D721Med (cell line): ENCODE measurements around the gene SCRN2.

ENCODE experiments used
- DNase-seq: peaks from one replicate; pipeline ENCODE4 v3.0.0; 2011; ENCODE audit warnings: low spot score; ENCODE audit not compliant: insufficient read length
- FAIRE-seq: peaks from 2 replicates; lab custom pipeline; 2011; peaks lifted over from hg19 to GRCh38; lab: Jason Lieb, UNC
- TF ChIP-seq, protein P1 (sequence below): IDR thresholded peaks from 2 replicates; pipeline ENCODE4 v1.5.1; 2012; ENCODE audit warnings: mild to moderate bottlenecking, control low read depth; ENCODE audit not compliant: insufficient read depth; ENCODE audit errors: missing control alignments

Gene SCRN2

DNA sequence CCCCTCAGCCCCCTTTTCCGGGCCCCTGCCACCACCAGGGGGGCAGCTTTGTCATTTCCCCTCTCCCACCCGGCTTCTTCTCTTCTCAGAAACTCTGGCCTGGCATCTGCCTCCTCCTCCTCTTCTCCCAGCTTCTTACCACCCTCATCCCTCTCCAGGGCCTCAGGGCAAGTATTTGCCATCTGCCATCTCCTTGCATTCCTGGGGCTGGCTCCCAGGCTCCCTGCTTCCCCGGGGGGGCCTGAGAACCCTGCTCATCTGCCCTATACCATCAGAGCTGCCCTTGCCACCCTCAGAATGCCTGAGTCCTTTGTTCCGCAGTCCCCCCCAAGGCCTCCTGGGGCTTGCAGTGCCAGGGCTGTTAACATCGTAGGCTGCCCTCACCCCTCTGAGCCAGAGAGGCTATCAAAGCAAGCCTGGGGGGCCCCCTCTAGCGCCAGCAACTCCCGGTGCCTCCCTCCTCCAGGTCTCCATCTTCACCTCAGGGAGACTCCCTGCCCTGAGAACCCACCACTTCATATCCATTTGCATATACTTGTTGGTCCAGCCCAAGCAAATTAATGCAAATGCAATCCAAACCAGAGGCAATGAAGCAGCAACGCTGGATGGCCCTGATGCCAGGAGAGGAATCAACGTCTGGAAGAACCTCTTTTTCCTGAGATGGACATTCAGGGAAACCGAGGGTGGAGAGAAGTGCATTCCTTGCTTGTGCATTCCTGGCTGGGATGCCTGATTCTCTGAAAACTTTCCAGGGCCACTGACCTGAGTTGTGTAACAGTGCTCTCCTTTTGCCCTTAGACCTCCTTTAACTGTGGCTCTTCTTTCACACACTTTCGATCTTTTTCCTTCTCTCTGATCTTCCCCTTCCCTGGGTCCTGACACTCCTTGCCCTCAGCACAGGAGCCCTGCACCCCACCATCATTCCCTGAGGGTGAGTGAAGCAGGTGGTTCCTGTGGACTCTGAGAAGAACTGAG is 34.2 kb upstream of the SCRN2 start:
- FAIRE-seq = no peak
- TF ChIP-seq, protein P1, sequence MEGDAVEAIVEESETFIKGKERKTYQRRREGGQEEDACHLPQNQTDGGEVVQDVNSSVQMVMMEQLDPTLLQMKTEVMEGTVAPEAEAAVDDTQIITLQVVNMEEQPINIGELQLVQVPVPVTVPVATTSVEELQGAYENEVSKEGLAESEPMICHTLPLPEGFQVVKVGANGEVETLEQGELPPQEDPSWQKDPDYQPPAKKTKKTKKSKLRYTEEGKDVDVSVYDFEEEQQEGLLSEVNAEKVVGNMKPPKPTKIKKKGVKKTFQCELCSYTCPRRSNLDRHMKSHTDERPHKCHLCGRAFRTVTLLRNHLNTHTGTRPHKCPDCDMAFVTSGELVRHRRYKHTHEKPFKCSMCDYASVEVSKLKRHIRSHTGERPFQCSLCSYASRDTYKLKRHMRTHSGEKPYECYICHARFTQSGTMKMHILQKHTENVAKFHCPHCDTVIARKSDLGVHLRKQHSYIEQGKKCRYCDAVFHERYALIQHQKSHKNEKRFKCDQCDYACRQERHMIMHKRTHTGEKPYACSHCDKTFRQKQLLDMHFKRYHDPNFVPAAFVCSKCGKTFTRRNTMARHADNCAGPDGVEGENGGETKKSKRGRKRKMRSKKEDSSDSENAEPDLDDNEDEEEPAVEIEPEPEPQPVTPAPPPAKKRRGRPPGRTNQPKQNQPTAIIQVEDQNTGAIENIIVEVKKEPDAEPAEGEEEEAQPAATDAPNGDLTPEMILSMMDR = no peak
- no peak for DNase-seq

DNA sequence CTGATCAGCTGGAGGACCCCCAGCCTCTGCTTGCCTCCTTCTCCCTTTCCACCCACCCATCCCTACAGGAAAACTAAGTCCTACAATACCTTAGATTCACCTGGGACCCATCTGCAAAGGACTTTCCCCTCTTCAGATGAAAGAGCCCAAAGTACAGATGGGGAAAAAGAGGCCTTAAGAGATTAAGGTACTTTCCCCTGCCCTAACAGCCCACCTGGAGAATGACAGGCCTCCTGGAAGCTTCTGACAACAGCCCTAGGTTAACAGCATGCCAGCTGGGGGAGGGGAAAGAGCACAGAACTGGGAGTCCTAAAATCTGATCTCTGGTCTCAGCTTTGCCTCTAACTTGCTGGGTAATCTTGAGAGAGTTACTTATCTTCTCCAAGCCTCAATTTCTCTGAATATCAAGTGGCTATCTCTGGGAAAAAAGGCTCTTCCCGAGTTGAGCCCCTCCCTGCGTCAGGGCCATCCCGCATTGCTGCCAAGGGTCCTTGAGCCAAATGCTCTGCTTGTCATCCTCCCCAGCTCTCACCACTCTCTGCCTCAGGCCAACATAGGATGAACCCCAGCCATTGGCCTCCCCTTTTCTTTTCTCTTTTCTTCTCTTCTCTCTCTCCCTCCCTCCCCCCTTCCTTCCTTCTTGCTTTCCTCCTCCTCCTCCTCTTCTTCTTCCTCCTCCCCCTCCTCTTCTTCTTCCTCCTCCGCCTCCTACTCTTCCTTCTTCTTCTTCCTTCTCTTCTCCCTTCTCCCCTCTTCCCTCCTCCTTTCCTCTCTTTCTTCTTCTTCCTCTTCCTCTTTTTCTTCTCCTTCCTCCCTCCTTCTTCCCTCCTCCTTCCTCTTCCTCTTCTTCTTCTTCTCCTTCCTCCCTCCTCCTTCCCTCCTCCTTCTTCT is 32.4 kb upstream of the SCRN2 start:
- TF ChIP-seq, protein P1 = no peak
- FAIRE-seq = no peak
- DNase-seq = no peak

DNA sequence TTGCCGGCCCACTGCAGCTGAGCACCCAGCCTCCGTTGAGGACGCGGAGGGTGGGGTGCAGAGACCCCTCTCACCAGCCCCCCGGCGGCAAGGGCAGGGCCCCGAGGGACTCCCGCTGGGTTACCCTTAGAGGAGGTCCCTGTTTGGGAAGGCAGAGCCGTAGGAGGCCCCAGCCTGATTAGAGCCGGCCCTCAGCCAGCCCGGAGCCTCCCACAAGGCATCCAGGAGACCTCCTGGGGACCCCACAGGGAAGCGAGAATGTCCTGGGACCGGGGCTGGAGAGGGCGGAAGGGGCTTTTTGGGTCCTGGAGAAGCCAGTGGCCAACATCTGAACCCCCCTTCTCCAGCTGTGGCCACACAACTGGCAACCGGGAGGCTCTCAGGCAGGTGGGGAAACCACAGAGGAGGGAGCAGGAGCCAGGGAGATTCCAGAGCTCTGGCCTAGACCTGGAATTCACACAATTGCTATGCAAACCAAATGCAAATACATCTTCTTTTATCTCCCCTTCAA is 31.6 kb upstream of the SCRN2 start:
- DNase-seq = no peak
- no peak for FAIRE-seq
- TF ChIP-seq, protein P1 = no peak

DNA sequence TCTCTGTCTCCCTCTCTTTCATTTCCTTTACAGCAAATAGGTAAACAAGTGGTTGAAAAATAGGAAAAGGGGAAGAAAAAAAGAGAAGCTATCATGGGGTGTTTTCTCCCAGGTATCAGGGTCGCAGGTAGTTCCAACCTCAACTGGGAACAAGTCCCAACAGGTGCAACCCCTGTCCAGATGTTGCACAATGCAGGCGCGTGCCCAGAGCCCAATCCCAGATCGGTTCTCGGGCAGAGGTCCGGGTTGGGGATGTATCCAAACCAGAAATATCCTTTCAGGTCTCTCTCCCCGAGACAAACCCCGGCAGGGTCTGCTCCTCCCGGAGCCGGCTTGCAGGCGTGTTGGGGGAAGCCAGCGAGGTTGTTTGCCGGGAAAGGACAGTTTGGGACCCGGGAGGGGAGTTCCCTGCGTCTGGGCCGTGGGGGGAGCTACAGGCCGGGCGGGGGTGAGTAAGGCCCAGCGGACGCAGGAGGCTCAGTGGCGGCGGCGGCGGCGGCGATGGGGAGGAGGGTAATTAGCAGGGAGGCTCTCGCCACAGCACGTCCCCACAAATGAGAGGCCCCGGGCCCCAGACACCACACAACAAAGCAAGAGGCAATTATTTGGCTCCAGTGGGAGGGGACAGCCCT is 31.1 kb upstream of the SCRN2 start:
- FAIRE-seq = no peak
- no peak for DNase-seq
- TF ChIP-seq, protein P1 = no peak

DNA sequence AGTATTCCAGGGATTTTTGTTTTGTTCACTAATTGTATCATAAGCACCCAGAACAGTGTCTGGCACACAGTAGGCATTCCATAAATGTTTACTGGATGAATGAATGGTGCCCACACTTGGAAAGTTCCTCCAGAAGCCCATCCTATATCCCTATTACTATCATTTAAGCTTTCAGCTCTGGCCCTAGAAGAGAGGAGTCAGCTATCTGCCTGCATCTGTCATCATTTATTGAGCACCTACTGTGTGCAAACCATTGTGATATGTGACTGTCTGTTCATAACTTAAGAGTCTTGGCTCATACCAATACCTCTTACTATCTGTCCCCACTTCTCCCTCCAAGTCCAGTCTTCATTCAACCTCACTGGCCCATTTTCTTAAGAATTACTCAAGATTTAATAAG is 30.0 kb upstream of the SCRN2 start:
- no peak for FAIRE-seq
- DNase-seq = no peak
- TF ChIP-seq, protein P1 = no peak

DNA sequence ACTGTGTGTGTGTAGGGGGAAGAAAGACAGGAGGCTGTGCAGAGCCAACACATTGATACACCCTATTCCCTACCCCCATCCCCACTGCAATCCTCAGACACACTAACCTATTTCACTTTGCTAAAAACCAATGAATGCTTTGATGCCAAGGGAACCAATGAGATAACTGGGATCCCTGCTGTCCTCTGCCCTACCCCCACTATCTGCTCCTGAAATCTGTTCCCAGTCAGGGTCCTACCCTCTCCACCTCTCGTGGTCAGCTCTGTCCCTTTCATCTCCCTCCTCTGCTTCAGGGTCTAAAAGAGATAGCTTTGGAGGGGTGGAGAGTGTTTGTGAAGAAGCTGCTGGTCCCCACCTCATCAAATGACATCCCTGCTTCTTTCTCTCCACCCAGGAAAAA is 29.0 kb upstream of the SCRN2 start:
- TF ChIP-seq, protein P1 = no peak
- no peak for DNase-seq
- no peak for FAIRE-seq
